ENCODE data around the gene RBM19.
"Not testable (repeated sequence)": the region's sequence is repeated elsewhere in the genome, so short reads cannot be mapped to it uniquely, and the experiment has no call there.

The RBM19 gene

GRCh38 chr12:113812411-113813228 lies 153.5 kb downstream of the RBM19 start:
- peaks cover 23% of the 10 kb centered on the region for H3K36me3 ChIP-seq (ENCODE audit: insufficient read depth, insufficient read length, low read length)
- peaks cover 9% of the 10 kb centered on the region; the same call in 1 of the 2 replicates for H3K9me3 ChIP-seq (ENCODE audit: insufficient read depth, low read length)
- H3K27me3 ChIP-seq (ENCODE audit: insufficient read depth, insufficient read length): no peaks in the 10 kb centered on the region
- H3K4me3 ChIP-seq (ENCODE audit: insufficient read length, low read depth): no peak overlapping the region
- H3K9ac ChIP-seq (ENCODE audit: insufficient read length, low read depth): no peak overlapping the region
- H3K4me1 ChIP-seq (ENCODE audit: insufficient read depth, insufficient read length): peaks cover 10% of the 10 kb centered on the region
- no peak for DNase-seq (ENCODE audit: low read depth, low spot score)
- TF ChIP-seq SUZ12 (IDR thresholded peaks at IDR 0.05; ENCODE audit: extremely low read depth, insufficient read depth, insufficient read length) (no peak), ZNF274 (IDR thresholded peaks at IDR 0.05; ENCODE audit: low read depth, low read length) (no peak), YY1 (IDR thresholded peaks at IDR 0.05; ENCODE audit: insufficient read depth, insufficient read length) (no peak)

- H3K9me3 ChIP-seq (ENCODE audit: insufficient read depth, low read length); H3K27me3 ChIP-seq (ENCODE audit: insufficient read depth, insufficient read length); H3K9ac ChIP-seq (ENCODE audit: insufficient read length, low read depth); H3K4me3 ChIP-seq (ENCODE audit: insufficient read length, low read depth); H3K36me3 ChIP-seq (ENCODE audit: insufficient read depth, insufficient read length, low read length); H3K4me1 ChIP-seq (ENCODE audit: insufficient read depth, insufficient read length); DNase-seq (ENCODE audit: low read depth, low spot score): not testable (repeated sequence)
Observed at GRCh38 chr12:113809462-113810220, 156.5 kb downstream of the RBM19 start.

- Histone ChIP-seq H3K9ac (ENCODE audit: insufficient read length, low read depth) (no peak overlapping the region), H3K4me3 (ENCODE audit: insufficient read length, low read depth) (no peak overlapping the region), H3K9me3 (ENCODE audit: insufficient read depth, low read length) (peaks cover 9% of the 10 kb centered on the region; the same call in 1 of the 2 replicates), H3K36me3 (ENCODE audit: insufficient read depth, insufficient read length, low read length) (no peaks in the 10 kb centered on the region), H3K27me3 (ENCODE audit: insufficient read depth, insufficient read length) (peaks cover 7% of the 10 kb centered on the region), H3K4me1 (ENCODE audit: insufficient read depth, insufficient read length) (peaks cover 9% of the 10 kb centered on the region)
- no peak for DNase-seq (ENCODE audit: low read depth, low spot score)
- TF ChIP-seq SUZ12 (IDR thresholded peaks at IDR 0.05; ENCODE audit: extremely low read depth, insufficient read depth, insufficient read length) (no peak), ZNF274 (IDR thresholded peaks at IDR 0.05; ENCODE audit: low read depth, low read length) (no peak), YY1 (IDR thresholded peaks at IDR 0.05; ENCODE audit: insufficient read depth, insufficient read length) (no peak)
Observed at GRCh38 chr12:113808095-113808951, 157.8 kb downstream of the RBM19 start.

GRCh38 chr12:113805673-113806072 lies 160.5 kb downstream of the RBM19 start:
- no peaks in the 10 kb centered on the region for H3K36me3 ChIP-seq (ENCODE audit: insufficient read depth, insufficient read length, low read length)
- H3K4me1 ChIP-seq (ENCODE audit: insufficient read depth, insufficient read length): peaks cover 18% of the 10 kb centered on the region
- H3K9me3 ChIP-seq (ENCODE audit: insufficient read depth, low read length): no peaks in the 10 kb centered on the region; the same call in 1 of the 2 replicates
- TF ChIP-seq ZNF274 (IDR thresholded peaks at IDR 0.05; ENCODE audit: low read depth, low read length): no peak
- no peak for TF ChIP-seq YY1 (IDR thresholded peaks at IDR 0.05; ENCODE audit: insufficient read depth, insufficient read length)
- no peak for TF ChIP-seq SUZ12 (IDR thresholded peaks at IDR 0.05; ENCODE audit: extremely low read depth, insufficient read depth, insufficient read length)
- no peak overlapping the region for H3K9ac ChIP-seq (ENCODE audit: insufficient read length, low read depth)
- no peak overlapping the region for H3K4me3 ChIP-seq (ENCODE audit: insufficient read length, low read depth)
- no peak for DNase-seq (ENCODE audit: low read depth, low spot score)
- peaks cover 14% of the 10 kb centered on the region for H3K27me3 ChIP-seq (ENCODE audit: insufficient read depth, insufficient read length)

GRCh38 chr12:113804961-113805600 lies 161.0 kb downstream of the RBM19 start:
- Histone ChIP-seq H3K4me1 (ENCODE audit: insufficient read depth, insufficient read length) (peaks cover 18% of the 10 kb centered on the region), H3K9ac (ENCODE audit: insufficient read length, low read depth) (no peak overlapping the region), H3K36me3 (ENCODE audit: insufficient read depth, insufficient read length, low read length) (no peaks in the 10 kb centered on the region), H3K4me3 (ENCODE audit: insufficient read length, low read depth) (no peak overlapping the region), H3K27me3 (ENCODE audit: insufficient read depth, insufficient read length) (peaks cover 14% of the 10 kb centered on the region), H3K9me3 (ENCODE audit: insufficient read depth, low read length) (no peaks in the 10 kb centered on the region; the same call in 1 of the 2 replicates)
- TF ChIP-seq ZNF274 (IDR thresholded peaks at IDR 0.05; ENCODE audit: low read depth, low read length) (no peak), YY1 (IDR thresholded peaks at IDR 0.05; ENCODE audit: insufficient read depth, insufficient read length) (no peak), SUZ12 (IDR thresholded peaks at IDR 0.05; ENCODE audit: extremely low read depth, insufficient read depth, insufficient read length) (no peak)
- DNase-seq (ENCODE audit: low read depth, low spot score): no peak

GRCh38 chr12:113803759-113804140 lies 162.4 kb downstream of the RBM19 start:
- DNase-seq (ENCODE audit: low read depth, low spot score): no peak
- H3K27me3 ChIP-seq (ENCODE audit: insufficient read depth, insufficient read length): peaks cover 14% of the 10 kb centered on the region
- H3K36me3 ChIP-seq (ENCODE audit: insufficient read depth, insufficient read length, low read length): no peaks in the 10 kb centered on the region
- TF ChIP-seq YY1 (IDR thresholded peaks at IDR 0.05; ENCODE audit: insufficient read depth, insufficient read length) (no peak), ZNF274 (IDR thresholded peaks at IDR 0.05; ENCODE audit: low read depth, low read length) (no peak), SUZ12 (IDR thresholded peaks at IDR 0.05; ENCODE audit: extremely low read depth, insufficient read depth, insufficient read length) (no peak)
- H3K9ac ChIP-seq (ENCODE audit: insufficient read length, low read depth): no peak overlapping the region
- H3K4me3 ChIP-seq (ENCODE audit: insufficient read length, low read depth): no peak overlapping the region
- no peaks in the 10 kb centered on the region; the same call in 1 of the 2 replicates for H3K9me3 ChIP-seq (ENCODE audit: insufficient read depth, low read length)
- peaks cover 18% of the 10 kb centered on the region for H3K4me1 ChIP-seq (ENCODE audit: insufficient read depth, insufficient read length)

Data from NT2/D1 (cell line).